Esophagus squamous epithelium (tissue), 5 donors: ENCODE data around the gene FHAD1. TPM values are rescaled to one million over a fixed set of nuclear protein-coding genes. Genes with fewer than 3 reads are reported as not detected.
A peak's percentile ranks its signal among the peaks of the same experiment; 100 is the strongest.

Experiments used
- DNase-seq: peaks from one replicate; lab custom pipeline; 2025; lab: John Stamatoyannopoulos, UW
- H3K27ac ChIP-seq, 4 donors: fragments of 200-600 bp; sonication (generic); one replicate each; pipeline ENCODE4 v1.5.1; 2016 to 2019; ENCODE audit warnings: mild to moderate bottlenecking in 1 of 4
- H3K27me3 ChIP-seq, 4 donors: fragments of 200-600 bp; sonication (generic); 1 replicate in 3 of 4; 2 replicates in 1 of 4; pipeline versions ENCODE4 v1.5.1 to v1.6.0; 2017 to 2021; ENCODE audit warnings: antibody characterized with exemption in 1 of 4
- H3K36me3 ChIP-seq, 3 donors: fragments of 200-600 bp; sonication (generic); one replicate each; pipeline ENCODE4 v1.5.1; 2016 to 2019
- H3K4me1 ChIP-seq, 3 donors: fragments of 200-600 bp; sonication (generic); one replicate each; pipeline ENCODE4 v1.5.1; 2017 to 2019
- H3K4me3 ChIP-seq, 4 donors: fragments of 200-600 bp; sonication (generic); 1 replicate in 3 of 4; 2 replicates in 1 of 4; pipeline ENCODE4 v1.5.1; 2016 to 2019; ENCODE audit warnings: mild to moderate bottlenecking in 2 of 4, moderate library complexity in 1 of 4
- H3K9me3 ChIP-seq, 3 donors: fragments of 200-600 bp; sonication (generic); one replicate each; pipeline ENCODE4 v1.5.1; 2016 to 2019
- POLR2A ChIP-seq, 4 donors: fragments of 450-650 bp; IDR thresholded peaks; one replicate each; pipeline ENCODE4 v1.6.1; 2017; ENCODE audit warnings: antibody characterized with exemption in 4 of 4, mild to moderate bottlenecking in 4 of 4, moderate library complexity in 3 of 4
- WGBS, 2 donors: methylation state at CpG; one replicate each; pipeline ENCODE4 v1.1.5; 2018; 5-methylcytosine and 5-hydroxymethylcytosine counted together
- intact Hi-C: fragments of 100-400 bp; cut with DNase I; formaldehyde crosslinking; loops from one replicate; pipeline ENCODE4 v1.15.0; 2022
- total RNA-seq, 4 donors: library from RNA; depleted of rRNA; stranded (reverse); fragments of >200 nt; gene quantifications; one replicate each; pipeline ENCODE4 v1.1.0, GENCODE V29; 2016
- TF ChIP-seq, protein P1 (sequence below), 6 experiments: fragments of 450-650 bp in 4 of 6; fragments of 200-600 bp in 2 of 6; sonication (generic) in 2 of 6; IDR thresholded peaks; one replicate each; pipeline ENCODE4 v1.5.1; 2016 to 2019; ENCODE audit warnings: antibody characterized with exemption in 6 of 6, mild to moderate bottlenecking in 4 of 6, moderate library complexity in 4 of 6
- donor health status: DM: yes; HTN: yes; CAD: no.

Gene FHAD1
- total RNA-seq, 4 donors from 2014 or later, result 0.57 TPM; not detected in 3

GRCh38 chr1:15350551-15351200 is 103.7 kb downstream of the FHAD1 start:
- TF ChIP-seq POLR2A (IDR thresholded peaks at IDR 0.05), result no peak
- intact Hi-C loops, result no loop called here
- 70% methylated on average over 3 of the region's 4 CpGs; no CpG with 5 or more reads in 1 of the 2 donors for WGBS, 2 donors

DNA sequence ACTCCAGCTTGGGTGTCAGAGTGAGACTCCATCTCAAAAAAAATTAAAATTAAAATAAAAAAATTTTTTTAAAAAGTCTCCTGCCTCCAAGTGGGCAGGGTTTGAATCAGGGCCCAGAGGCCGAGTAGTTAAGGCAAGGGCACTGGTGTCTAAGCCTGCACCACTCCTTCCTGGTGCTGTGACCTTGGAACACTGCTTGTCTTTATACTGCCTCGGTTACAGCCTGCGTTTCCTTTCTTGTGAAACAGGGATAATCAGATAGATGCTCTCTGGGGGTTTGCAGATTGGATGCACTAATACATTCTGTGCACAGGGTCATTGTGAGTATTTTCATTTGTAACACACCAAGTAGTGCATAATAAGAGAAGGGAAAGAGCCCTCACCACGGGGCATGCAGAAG is 104.3 kb downstream of the FHAD1 start:
- H3K9me3 ChIP-seq, result no peaks in the 10 kb centered on the region
- peaks cover 10 to 47% (median 26%) of the 10 kb centered on the region in 3 donors for H3K4me1 ChIP-seq
- DNase-seq, result no peak
- TF ChIP-seq, protein P1, sequence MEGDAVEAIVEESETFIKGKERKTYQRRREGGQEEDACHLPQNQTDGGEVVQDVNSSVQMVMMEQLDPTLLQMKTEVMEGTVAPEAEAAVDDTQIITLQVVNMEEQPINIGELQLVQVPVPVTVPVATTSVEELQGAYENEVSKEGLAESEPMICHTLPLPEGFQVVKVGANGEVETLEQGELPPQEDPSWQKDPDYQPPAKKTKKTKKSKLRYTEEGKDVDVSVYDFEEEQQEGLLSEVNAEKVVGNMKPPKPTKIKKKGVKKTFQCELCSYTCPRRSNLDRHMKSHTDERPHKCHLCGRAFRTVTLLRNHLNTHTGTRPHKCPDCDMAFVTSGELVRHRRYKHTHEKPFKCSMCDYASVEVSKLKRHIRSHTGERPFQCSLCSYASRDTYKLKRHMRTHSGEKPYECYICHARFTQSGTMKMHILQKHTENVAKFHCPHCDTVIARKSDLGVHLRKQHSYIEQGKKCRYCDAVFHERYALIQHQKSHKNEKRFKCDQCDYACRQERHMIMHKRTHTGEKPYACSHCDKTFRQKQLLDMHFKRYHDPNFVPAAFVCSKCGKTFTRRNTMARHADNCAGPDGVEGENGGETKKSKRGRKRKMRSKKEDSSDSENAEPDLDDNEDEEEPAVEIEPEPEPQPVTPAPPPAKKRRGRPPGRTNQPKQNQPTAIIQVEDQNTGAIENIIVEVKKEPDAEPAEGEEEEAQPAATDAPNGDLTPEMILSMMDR (IDR thresholded peaks at IDR 0.05), result no peak
- TF ChIP-seq POLR2A (IDR thresholded peaks at IDR 0.05), result no peak
- H3K4me3 ChIP-seq, result no peak overlapping the region
- WGBS, 2 donors, result 46 to 70% methylated on average over 4 of the region's 4 CpGs
- no peaks in the 10 kb centered on the region for H3K36me3 ChIP-seq
- intact Hi-C loops, result no loop called here
- no peaks in the 10 kb centered on the region for H3K27me3 ChIP-seq
- H3K27ac ChIP-seq, result peak overlapping the region in 3 of 4 donors; percentile 22 to 69 (median 53)

More at GRCh38 chr1:15350551-15351200, 103.7 kb downstream of the FHAD1 start:
- Histone ChIP-seq H3K36me3 (no peaks in the 10 kb centered on the region), H3K27ac (peak overlapping the region in 3 of 4 donors; percentile 22 to 69 (median 53)), H3K4me1 (peaks cover 10 to 54% (median 27%) of the 10 kb centered on the region in 3 donors), H3K9me3 (no peaks in the 10 kb centered on the region), H3K4me3 (no peak overlapping the region), H3K27me3 (no peaks in the 10 kb centered on the region)
- DNase-seq, result no peak

DNA sequence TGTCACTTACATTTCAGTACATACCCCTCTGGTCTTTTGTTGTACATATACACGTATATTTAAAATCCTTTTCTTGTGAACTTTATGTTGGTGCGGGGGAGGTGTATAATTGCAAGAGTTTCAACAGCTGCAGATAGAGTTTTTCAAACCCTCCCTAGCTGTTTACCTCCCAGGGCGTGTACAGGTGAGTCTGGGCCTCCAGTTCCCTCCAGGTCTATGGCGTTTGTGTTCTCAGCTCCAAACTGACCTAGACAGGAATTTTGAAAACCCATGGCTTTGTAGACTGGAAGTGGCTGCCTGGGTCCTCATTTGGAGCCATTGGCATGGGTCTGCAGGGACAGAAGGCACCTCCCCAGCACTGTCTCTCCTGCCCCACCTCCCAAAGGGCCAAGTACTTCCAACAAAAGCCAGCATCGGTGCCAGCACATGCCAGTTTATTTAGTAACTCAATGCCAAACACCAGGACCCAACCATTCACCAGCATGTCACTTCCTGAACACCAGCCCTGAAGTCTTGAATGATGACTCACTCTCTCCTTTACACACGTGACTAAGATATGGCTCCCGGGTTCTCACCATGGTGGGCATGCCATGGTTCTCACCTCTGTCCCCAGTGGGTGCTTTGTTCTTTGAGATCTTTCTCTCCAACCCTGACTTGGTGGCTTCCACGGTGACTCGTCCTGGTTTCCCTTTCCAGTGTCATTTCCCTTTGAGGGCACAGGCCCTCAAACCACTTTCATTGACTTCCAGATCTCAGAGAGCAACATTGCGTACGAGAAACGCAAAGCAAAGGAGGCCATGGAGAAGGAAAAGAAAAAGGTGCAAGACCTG is 105.3 kb downstream of the FHAD1 start:
- Histone ChIP-seq H3K27me3 (no peaks in the 10 kb centered on the region), H3K4me3 (no peak overlapping the region), H3K9me3 (no peaks in the 10 kb centered on the region), H3K27ac (peak overlapping the region in 3 of 4 donors; percentile 39 to 69 (median 53)), H3K4me1 (peaks cover 10 to 44% (median 26%) of the 10 kb centered on the region in 3 donors), H3K36me3 (no peaks in the 10 kb centered on the region)
- intact Hi-C loops, result no loop called here
- 58 to 62% methylated on average over 10 of the region's 12 CpGs for WGBS, 2 donors
- TF ChIP-seq, protein P1 (IDR thresholded peaks at IDR 0.05), result no peak
- TF ChIP-seq POLR2A (IDR thresholded peaks at IDR 0.05), result no peak
- no peak for DNase-seq

DNA sequence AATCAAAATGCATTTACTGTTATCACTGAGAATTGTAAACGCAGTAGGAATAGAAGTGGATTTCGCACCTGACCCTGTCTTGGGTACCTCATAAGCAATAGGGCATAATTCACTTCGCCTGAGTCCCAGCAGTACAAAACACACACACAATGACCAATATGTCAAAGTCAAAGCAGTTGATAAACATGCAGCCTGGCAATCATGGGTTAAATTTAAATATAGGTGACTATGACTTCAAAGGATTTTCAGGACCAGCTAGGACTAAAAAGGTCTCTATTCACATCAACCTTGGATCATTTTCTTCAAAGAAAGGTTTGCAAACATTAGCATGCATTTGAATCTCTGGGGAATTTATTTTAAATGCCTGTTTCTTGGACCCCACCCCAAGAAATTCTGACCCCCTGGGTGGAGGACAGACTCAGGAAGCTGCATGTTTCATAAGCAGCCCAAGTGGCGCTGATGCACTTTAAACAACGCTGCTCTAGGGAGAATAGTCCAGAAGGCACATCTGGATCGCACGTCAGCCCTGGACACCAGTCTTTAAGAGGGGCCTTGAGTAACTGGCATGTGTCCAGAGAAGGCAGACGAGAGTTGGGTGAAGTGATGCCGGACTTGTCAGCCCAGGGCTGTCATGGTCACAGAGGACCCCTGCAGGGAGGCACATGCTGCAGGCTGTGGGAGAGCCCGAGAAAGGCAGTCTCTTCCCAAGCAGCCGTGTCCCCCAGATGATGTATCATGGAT is 107.0 kb downstream of the FHAD1 start:
- H3K9me3 ChIP-seq, result no peaks in the 10 kb centered on the region
- H3K4me3 ChIP-seq, result no peak overlapping the region
- intact Hi-C loops, result no loop called here
- no peaks in the 10 kb centered on the region for H3K36me3 ChIP-seq
- H3K4me1 ChIP-seq, result peaks cover 10 to 44% (median 26%) of the 10 kb centered on the region in 3 donors
- no peak for DNase-seq
- TF ChIP-seq, protein P1 (IDR thresholded peaks at IDR 0.05), result no peak
- no peak for TF ChIP-seq POLR2A (IDR thresholded peaks at IDR 0.05)
- H3K27ac ChIP-seq, result peak overlapping the region in 1 of 4 donors; percentile 38
- no peaks in the 10 kb centered on the region for H3K27me3 ChIP-seq
- 78 to 80% methylated on average over 10 to 11 of the region's 11 CpGs for WGBS, 2 donors

GRCh38 chr1:15354580-15354965 is 107.5 kb downstream of the FHAD1 start:
- 51 to 58% methylated on average over 6 of the region's 6 CpGs for WGBS, 2 donors
- peak overlapping the region in 1 of 4 donors; percentile 38 for H3K27ac ChIP-seq
- DNase-seq, result no peak
- H3K27me3 ChIP-seq, result no peaks in the 10 kb centered on the region
- no peaks in the 10 kb centered on the region for H3K9me3 ChIP-seq
- H3K4me1 ChIP-seq, result peaks cover 10 to 44% (median 26%) of the 10 kb centered on the region in 3 donors
- TF ChIP-seq, protein P1 (IDR thresholded peaks at IDR 0.05), result no peak
- no peak for TF ChIP-seq POLR2A (IDR thresholded peaks at IDR 0.05)
- intact Hi-C loops, result no loop called here
- H3K36me3 ChIP-seq, result no peaks in the 10 kb centered on the region
- no peak overlapping the region for H3K4me3 ChIP-seq
